HG03521 (cell line): ENCODE measurements around the gene UPK1A.
"Not testable (repeated sequence)": the region's sequence is repeated elsewhere in the genome, so short reads cannot be mapped to it uniquely, and the experiment has no call there.

Source experiments
- ATAC-seq: cut with Tn5 transposase; IDR thresholded peaks from one replicate; pipeline ENCODE4 v1.9.1; 2021; ENCODE audit warnings: mild to moderate bottlenecking, moderate library complexity; ENCODE audit not compliant: unreplicated experiment

The UPK1A gene

GRCh38 chr19:35689836-35690235, 23.5 kb downstream of the UPK1A start:
- ATAC-seq = no peak

GRCh38 chr19:35691106-35691505, 24.8 kb downstream of the UPK1A start:
- ATAC-seq = not testable (repeated sequence)

- no peak for ATAC-seq
Measured at GRCh38 chr19:35692010-35692409, 25.7 kb downstream of the UPK1A start.

DNA sequence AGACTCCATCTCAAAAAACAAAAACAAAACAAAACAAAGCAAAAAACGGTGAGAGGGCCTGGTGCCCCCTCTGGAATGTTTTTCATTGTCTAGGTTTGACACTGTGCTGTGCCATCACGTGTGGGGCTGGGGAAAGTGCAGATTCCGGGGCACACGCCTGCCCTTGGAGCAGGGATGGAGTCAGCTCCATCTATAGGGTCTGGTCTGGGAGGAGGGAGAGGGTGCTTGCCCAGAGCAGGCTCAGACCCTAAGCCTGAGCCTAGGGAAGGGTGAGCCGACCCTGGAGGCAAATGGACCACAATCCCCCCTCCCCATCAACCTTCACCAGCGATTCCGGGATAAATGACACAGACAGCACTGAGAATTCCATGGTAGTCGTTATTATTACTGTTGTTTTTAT, 27.1 kb downstream of the UPK1A start:
- no peak for ATAC-seq

DNA sequence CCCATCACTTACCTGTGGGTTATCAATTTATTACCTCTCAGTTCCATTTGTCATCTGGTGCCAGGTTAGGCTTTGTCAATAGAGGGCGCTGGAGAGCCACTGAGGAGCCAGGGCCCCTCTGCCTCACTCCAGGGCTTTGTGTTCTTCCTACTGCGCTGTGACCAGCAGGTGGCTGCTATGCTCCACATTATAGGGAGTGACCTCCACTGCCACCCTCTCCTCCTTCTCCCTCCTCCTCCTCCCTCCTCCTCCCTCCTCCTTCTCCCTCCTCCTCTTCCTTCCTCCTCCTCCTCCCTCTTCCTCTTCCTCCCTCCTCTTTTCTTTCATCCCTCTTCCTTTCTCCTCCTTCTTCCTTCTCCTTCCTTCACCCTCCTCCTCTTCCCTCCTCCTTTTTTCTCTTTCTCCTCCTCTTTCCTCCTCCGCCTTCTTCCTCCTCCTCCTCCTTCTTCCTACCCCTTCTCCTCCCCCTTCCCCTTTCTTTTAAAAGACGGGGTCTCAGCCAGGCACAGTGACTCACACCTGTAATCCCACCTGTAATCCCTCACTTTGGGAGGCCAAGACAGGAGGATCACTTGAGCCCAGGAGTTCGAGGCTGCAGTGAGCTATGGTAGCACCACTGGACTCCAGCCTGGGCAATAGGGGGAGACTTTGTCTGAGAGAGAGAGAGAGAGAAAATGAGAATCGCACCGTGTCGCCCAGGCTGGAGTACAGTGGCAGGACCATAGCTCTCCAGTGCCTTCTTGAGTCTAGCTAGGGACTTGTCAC, 27.7 kb downstream of the UPK1A start:
- ATAC-seq = peak; percentile 74

- no peak for ATAC-seq
Measured at GRCh38 chr19:35695895-35696422, 29.6 kb downstream of the UPK1A start.

GRCh38 chr19:35696835-35697234, 30.5 kb downstream of the UPK1A start:
- ATAC-seq = no peak

- peak; percentile 97 for ATAC-seq
Measured at GRCh38 chr19:35702223-35703012, 36.1 kb downstream of the UPK1A start.

- ATAC-seq = no peak
Measured at GRCh38 chr19:35703343-35703742, 37.0 kb downstream of the UPK1A start.

- ATAC-seq = no peak
Measured at GRCh38 chr19:35704218-35704617, 37.9 kb downstream of the UPK1A start, which contains the start of gene ZBTB32. Gene ZBTB32, plus strand, starts transcription at chr19:35704558. Its CDS starts 10,069 bp downstream, at chr19:35714627.

GRCh38 chr19:35708391-35708790, 42.1 kb downstream of the UPK1A start:
- ATAC-seq = no peak

GRCh38 chr19:35710784-35711723, 44.7 kb downstream of the UPK1A start:
- ATAC-seq = no peak

GRCh38 chr19:35712567-35713505, 46.5 kb downstream of the UPK1A start:
- ATAC-seq = no peak

DNA sequence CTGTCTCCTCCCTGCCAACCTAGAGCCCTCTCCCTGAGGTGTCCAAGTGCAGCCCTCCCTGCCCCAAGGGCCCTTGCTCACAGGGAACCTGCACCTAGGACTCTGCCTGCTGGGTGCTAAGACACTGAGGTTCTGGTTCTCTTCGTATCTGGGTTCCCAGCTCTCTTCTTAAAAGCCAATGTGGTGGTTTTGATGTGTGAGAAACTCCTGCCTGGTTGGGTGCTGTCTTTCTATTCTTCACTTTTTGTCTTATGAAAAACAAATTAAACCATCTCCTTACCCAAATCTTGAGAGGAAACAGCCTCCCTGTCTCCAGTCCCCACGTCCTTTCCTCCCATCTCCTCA, 47.2 kb downstream of the UPK1A start:
- ATAC-seq = no peak

DNA sequence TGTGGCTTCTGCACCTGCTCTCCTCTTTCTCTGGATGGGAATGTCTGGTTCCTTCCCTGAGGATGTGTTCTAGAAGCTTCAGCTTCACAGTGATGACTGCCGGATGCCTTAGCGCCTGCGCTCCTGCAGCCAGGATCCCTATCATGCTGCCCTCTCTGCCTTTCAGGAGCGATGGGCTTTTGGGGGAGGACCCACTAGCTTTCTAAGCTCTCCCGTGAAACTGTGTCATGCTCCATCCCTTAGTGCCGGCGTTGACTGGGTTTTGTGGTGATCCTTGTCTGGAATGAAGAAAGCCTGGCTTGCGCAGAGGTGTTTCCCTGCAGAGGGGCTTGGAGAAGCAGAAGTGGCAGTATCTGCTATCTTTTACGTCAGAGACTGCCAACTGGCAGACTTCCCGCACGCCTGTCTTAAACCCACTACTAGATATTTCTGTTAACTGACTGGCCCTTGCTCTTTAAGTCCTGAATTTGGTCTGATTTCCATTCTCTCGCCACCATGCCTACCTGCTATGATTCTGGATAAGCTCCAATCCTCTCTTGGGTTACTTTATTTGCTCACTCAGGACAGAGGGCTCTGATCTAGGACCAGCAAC, 47.7 kb downstream of the UPK1A start:
- ATAC-seq = no peak

GRCh38 chr19:35714601-35715354, 48.5 kb downstream of the UPK1A start:
- ATAC-seq = no peak

- ATAC-seq = no peak
Measured at GRCh38 chr19:35715355-35715809, 49.1 kb downstream of the UPK1A start.

- no peak for ATAC-seq
Measured at GRCh38 chr19:35715981-35716800, 49.9 kb downstream of the UPK1A start.
